WTC11 (cell line): Measurements from ENCODE around the gene AP4M1. TPM values are rescaled to one million over a fixed set of nuclear protein-coding genes. Genes with fewer than 3 reads are reported as not detected.

Experiments used
- ATAC-seq: fragments of 200-7000 bp; cut with Tn5 transposase; 2 replicates; pipeline ENCODE4 v1.10.0; 2021; ENCODE audit warnings: mild to moderate bottlenecking, moderate library complexity
- CTCF ChIA-PET: fragments of 300-600 bp; sonication (Branson Sonifier 250); formaldehyde crosslinking; loops from one replicate; lab custom pipeline; 2021; ENCODE audit warnings: antibody characterized with exemption; lab: Charles Lee
- POLR2A ChIA-PET: fragments of 350-600 bp; sonication (Branson Sonifier 250); formaldehyde crosslinking; loops from one replicate; lab custom pipeline; 2021; ENCODE audit warnings: antibody characterized with exemption; lab: Charles Lee
- DNase-seq: peaks from one replicate; pipeline ENCODE4 v3.0.0; 2021; ENCODE audit warnings: low spot score
- H3K27ac Mint-ChIP-seq: 2 replicates; pipeline ENCODE4 v1.8.0; 2021; ENCODE audit warnings: mixed read lengths
- H3K27me3 Mint-ChIP-seq: 2 replicates; pipeline ENCODE4 v1.8.0; 2021; ENCODE audit warnings: low read depth, mild to moderate bottlenecking, moderate library complexity, mixed read lengths
- H3K36me3 Mint-ChIP-seq: 2 replicates; pipeline ENCODE4 v1.8.0; 2021; ENCODE audit warnings: mixed read lengths
- H3K4me1 Mint-ChIP-seq: 2 replicates; pipeline ENCODE4 v1.8.0; 2022; ENCODE audit warnings: mixed read lengths
- H3K4me3 Mint-ChIP-seq: 2 replicates; pipeline ENCODE4 v1.8.0; 2021; ENCODE audit warnings: mild to moderate bottlenecking, moderate library complexity, mixed read lengths
- H3K9me3 Mint-ChIP-seq: 2 replicates; pipeline ENCODE4 v1.8.0; 2021; ENCODE audit warnings: mixed read lengths
- EMX1 ChIP-seq: fragments of 250-450 bp; sonication (Bioruptor Pico); IDR thresholded peaks from 2 replicates; pipeline ENCODE4 v1.8.0; 2021; ENCODE audit warnings: mild to moderate bottlenecking
- GRHL2 ChIP-seq: fragments of 250-450 bp; sonication (Bioruptor Pico); IDR thresholded peaks from 2 replicates; pipeline ENCODE4 v1.8.0; 2022; ENCODE audit warnings: mild to moderate bottlenecking, moderate library complexity; ENCODE audit not compliant: insufficient replicate concordance, severe bottlenecking
- JUN ChIP-seq: sonication (generic); formaldehyde crosslinking; IDR thresholded peaks from 2 replicates; pipeline ENCODE4 v1.8.0; 2023; ENCODE audit warnings: mild to moderate bottlenecking, missing genetic modification reagents
- NFATC4 ChIP-seq: fragments of 250-450 bp; sonication (Bioruptor Pico); IDR thresholded peaks from 2 replicates; pipeline ENCODE4 v1.9.0; 2021; ENCODE audit warnings: mild to moderate bottlenecking
- NFE2L1 ChIP-seq: sonication (generic); formaldehyde crosslinking; IDR thresholded peaks from 2 replicates; pipeline ENCODE4 v1.8.1; 2023; ENCODE audit warnings: missing genetic modification reagents
- PRRX2 ChIP-seq: fragments of 250-450 bp; sonication (Bioruptor Pico); IDR thresholded peaks from 2 replicates; pipeline ENCODE4 v1.8.0; 2021; ENCODE audit warnings: mild to moderate bottlenecking
- RELA ChIP-seq: sonication (generic); formaldehyde crosslinking; IDR thresholded peaks from 2 replicates; pipeline ENCODE4 v1.8.1; 2022; ENCODE audit warnings: missing genetic modification reagents, mild to moderate bottlenecking, borderline replicate concordance
- SMAD4 ChIP-seq: sonication (generic); formaldehyde crosslinking; IDR thresholded peaks from 2 replicates; pipeline ENCODE4 v1.8.0; 2022; ENCODE audit warnings: mild to moderate bottlenecking, missing genetic modification reagents
- TEAD1 ChIP-seq: sonication (generic); formaldehyde crosslinking; IDR thresholded peaks from 2 replicates; pipeline ENCODE4 v1.8.0; 2022; ENCODE audit warnings: mild to moderate bottlenecking, missing genetic modification reagents
- TP53 ChIP-seq: sonication (generic); formaldehyde crosslinking; IDR thresholded peaks from 2 replicates; pipeline ENCODE4 v1.8.1; 2023; ENCODE audit warnings: mild to moderate bottlenecking, missing genetic modification reagents
- ZNF138 ChIP-seq: sonication (generic); formaldehyde crosslinking; conservative IDR thresholded peaks from 2 replicates; pipeline ENCODE4 v1.8.1; 2022; ENCODE audit warnings: mild to moderate bottlenecking, moderate library complexity, missing genetic modification reagents
- ZNF263 ChIP-seq: sonication (generic); formaldehyde crosslinking; IDR thresholded peaks from 2 replicates; pipeline ENCODE4 v1.8.1; 2022; ENCODE audit warnings: low read depth, mild to moderate bottlenecking, moderate library complexity, missing genetic modification reagents
- ZNF423 ChIP-seq: fragments of 250-450 bp; sonication (Bioruptor Pico); IDR thresholded peaks from 2 replicates; pipeline ENCODE4 v2.1.2; 2022; ENCODE audit warnings: mild to moderate bottlenecking, moderate library complexity
- total RNA-seq: library from RNA; stranded (reverse); gene quantifications from 3 replicates; pipeline ENCODE4 v1.2.3, GENCODE V29; 2021
- TF ChIP-seq, protein P1 (sequence below): fragments of 200-600 bp; IDR thresholded peaks from 2 replicates; pipeline ENCODE4 v1.8.0; 2022; ENCODE audit warnings: antibody characterized with exemption
- TF ChIP-seq, protein P2 (sequence below): sonication (generic); formaldehyde crosslinking; IDR thresholded peaks from 2 replicates; pipeline ENCODE4 v1.8.0; 2022; ENCODE audit warnings: mild to moderate bottlenecking, missing genetic modification reagents
- TF ChIP-seq, protein P3 (sequence below): sonication (generic); formaldehyde crosslinking; conservative IDR thresholded peaks from 2 replicates; pipeline ENCODE4 v1.8.1; 2022; ENCODE audit warnings: mild to moderate bottlenecking, missing genetic modification reagents
- TF ChIP-seq, protein P4 (sequence below): fragments of 250-450 bp; sonication (Bioruptor Pico); conservative IDR thresholded peaks from 2 replicates; pipeline ENCODE4 v1.9.0; 2021; ENCODE audit warnings: mild to moderate bottlenecking
- TF ChIP-seq, protein P5 (sequence below): fragments of 250-450 bp; sonication (Bioruptor Pico); IDR thresholded peaks from 2 replicates; pipeline ENCODE4 v1.8.0; 2021; ENCODE audit warnings: mild to moderate bottlenecking
- TF ChIP-seq, protein P6 (sequence below): sonication (generic); formaldehyde crosslinking; IDR thresholded peaks from 2 replicates; pipeline ENCODE4 v1.8.1; 2022; ENCODE audit warnings: mild to moderate bottlenecking, missing genetic modification reagents, moderate library complexity, borderline replicate concordance
- TF ChIP-seq, protein P7 (sequence below): sonication (generic); formaldehyde crosslinking; IDR thresholded peaks from 2 replicates; pipeline ENCODE4 v1.8.0; 2022; ENCODE audit warnings: mild to moderate bottlenecking, missing genetic modification reagents
- TF ChIP-seq, protein P8 (sequence below): fragments of 250-450 bp; sonication (Bioruptor Pico); IDR thresholded peaks from 2 replicates; pipeline ENCODE4 v1.9.0; 2021; ENCODE audit warnings: mild to moderate bottlenecking
- TF ChIP-seq, protein P9 (sequence below): sonication (generic); formaldehyde crosslinking; IDR thresholded peaks from 2 replicates; pipeline ENCODE4 v1.8.0; 2023; ENCODE audit warnings: missing genetic modification reagents
- TF ChIP-seq, protein P10 (sequence below): sonication (generic); formaldehyde crosslinking; IDR thresholded peaks from 2 replicates; pipeline ENCODE4 v1.8.0; 2023; ENCODE audit warnings: missing genetic modification reagents, mild to moderate bottlenecking, borderline replicate concordance

The AP4M1 gene
- total RNA-seq, 1 experiment from 2014 or later = 18.0 TPM

DNA sequence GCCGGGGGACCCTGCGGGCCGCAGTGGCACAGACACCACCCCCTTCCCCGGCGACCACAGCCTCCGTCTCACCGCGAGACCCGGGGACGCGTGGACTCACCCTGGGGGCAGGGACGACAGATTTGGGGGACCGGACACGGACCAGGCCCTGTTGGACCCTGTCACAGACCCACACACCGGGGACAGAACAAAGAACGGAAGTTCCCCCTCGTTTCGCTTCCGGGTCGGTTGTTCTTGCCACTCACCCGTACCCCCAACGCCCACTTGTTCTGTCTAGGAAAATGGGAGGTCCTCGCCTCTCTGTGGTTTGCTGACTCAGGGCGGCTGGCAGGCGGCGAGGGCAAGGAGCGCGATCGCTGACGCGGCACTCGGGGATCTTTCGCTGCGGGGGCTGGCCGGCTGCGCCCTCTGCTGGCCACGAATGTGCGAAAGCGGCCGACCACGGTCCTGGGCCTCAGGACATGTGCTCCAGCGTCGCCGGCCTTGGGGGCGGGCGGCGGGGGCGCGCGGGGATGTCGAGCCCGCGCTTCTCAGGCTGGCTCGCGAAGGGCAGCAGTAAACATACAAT, 19.8 kb upstream of the AP4M1 start, which contains the start of gene ZNF3:
Gene ZNF3, minus strand, starts transcription at position 189 of the 568 bp plus-strand sequence. CDS start 4,366 bp downstream, outside the sequence.
- peak within 1 kb of the TSS; percentile 95 for H3K27ac Mint-ChIP-seq
- TF ChIP-seq TP53 (no peak), ZNF263 (CRISPR knock-in tag) (no peak), NFATC4 (CRISPR knock-in tag) (no peak), RELA (CRISPR knock-in tag) (0 out of 2 replicates have a peak, but pooled peaks have one; percentile 41), SMAD4 (CRISPR knock-in tag) (no peak), PRRX2 (no peak), TEAD1 (CRISPR knock-in tag) (peak; percentile 33; the same call in 1 of the 2 replicates), ZNF423 (CRISPR knock-in tag) (no peak), EMX1 (CRISPR knock-in tag) (no peak), NFE2L1 (CRISPR knock-in tag) (peak; percentile 91), GRHL2 (CRISPR knock-in tag) (no peak), JUN (0 out of 2 replicates have a peak, but pooled peaks have one; percentile 39), ZNF138 (CRISPR knock-in tag) (no peak)
- TF ChIP-seq, protein P1, sequence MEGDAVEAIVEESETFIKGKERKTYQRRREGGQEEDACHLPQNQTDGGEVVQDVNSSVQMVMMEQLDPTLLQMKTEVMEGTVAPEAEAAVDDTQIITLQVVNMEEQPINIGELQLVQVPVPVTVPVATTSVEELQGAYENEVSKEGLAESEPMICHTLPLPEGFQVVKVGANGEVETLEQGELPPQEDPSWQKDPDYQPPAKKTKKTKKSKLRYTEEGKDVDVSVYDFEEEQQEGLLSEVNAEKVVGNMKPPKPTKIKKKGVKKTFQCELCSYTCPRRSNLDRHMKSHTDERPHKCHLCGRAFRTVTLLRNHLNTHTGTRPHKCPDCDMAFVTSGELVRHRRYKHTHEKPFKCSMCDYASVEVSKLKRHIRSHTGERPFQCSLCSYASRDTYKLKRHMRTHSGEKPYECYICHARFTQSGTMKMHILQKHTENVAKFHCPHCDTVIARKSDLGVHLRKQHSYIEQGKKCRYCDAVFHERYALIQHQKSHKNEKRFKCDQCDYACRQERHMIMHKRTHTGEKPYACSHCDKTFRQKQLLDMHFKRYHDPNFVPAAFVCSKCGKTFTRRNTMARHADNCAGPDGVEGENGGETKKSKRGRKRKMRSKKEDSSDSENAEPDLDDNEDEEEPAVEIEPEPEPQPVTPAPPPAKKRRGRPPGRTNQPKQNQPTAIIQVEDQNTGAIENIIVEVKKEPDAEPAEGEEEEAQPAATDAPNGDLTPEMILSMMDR = peak; percentile 86
- TF ChIP-seq, protein P2, sequence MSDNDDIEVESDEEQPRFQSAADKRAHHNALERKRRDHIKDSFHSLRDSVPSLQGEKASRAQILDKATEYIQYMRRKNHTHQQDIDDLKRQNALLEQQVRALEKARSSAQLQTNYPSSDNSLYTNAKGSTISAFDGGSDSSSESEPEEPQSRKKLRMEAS (CRISPR knock-in tag) = peak; percentile 99
- TF ChIP-seq, protein P3, sequence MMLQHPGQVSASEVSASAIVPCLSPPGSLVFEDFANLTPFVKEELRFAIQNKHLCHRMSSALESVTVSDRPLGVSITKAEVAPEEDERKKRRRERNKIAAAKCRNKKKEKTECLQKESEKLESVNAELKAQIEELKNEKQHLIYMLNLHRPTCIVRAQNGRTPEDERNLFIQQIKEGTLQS (CRISPR knock-in tag) = no peak
- TF ChIP-seq, protein P4, sequence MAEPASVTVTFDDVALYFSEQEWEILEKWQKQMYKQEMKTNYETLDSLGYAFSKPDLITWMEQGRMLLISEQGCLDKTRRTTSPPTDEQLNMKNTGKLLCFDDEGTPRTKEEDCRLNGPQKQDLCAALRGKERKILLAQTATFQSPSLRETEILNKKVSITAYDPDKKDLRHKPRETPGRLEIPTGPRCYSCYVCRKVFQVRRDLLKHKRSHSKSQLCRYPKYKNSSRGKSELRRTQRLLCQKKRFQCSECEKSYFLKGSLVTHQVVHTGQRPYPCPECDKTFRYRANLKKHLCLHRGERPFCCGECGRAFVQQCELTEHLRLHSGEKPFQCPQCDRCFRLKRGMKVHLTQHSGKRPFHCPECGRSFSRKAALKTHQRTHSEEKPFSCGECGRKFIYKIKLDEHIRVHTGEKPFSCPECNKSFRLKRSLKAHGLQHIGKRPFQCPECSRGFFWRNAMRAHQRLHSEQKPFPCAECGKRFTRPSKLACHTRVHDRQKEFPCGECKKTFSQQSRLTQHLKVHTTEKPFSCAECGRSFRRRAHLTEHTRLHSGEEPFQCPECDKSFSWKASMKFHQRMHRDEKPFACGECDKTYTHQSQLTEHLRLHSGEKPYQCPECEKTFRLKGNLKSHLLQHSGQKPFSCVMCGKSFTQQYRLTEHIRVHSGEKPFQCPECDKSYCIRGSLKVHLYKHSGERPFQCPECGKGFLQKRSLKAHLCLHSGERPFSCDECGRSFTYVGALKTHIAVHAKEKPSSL (CRISPR knock-in tag) = no peak
- TF ChIP-seq, protein P5, sequence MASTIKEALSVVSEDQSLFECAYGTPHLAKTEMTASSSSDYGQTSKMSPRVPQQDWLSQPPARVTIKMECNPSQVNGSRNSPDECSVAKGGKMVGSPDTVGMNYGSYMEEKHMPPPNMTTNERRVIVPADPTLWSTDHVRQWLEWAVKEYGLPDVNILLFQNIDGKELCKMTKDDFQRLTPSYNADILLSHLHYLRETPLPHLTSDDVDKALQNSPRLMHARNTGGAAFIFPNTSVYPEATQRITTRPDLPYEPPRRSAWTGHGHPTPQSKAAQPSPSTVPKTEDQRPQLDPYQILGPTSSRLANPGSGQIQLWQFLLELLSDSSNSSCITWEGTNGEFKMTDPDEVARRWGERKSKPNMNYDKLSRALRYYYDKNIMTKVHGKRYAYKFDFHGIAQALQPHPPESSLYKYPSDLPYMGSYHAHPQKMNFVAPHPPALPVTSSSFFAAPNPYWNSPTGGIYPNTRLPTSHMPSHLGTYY (CRISPR knock-in tag) = no peak
- TF ChIP-seq, protein P6, sequence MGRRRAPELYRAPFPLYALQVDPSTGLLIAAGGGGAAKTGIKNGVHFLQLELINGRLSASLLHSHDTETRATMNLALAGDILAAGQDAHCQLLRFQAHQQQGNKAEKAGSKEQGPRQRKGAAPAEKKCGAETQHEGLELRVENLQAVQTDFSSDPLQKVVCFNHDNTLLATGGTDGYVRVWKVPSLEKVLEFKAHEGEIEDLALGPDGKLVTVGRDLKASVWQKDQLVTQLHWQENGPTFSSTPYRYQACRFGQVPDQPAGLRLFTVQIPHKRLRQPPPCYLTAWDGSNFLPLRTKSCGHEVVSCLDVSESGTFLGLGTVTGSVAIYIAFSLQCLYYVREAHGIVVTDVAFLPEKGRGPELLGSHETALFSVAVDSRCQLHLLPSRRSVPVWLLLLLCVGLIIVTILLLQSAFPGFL (CRISPR knock-in tag) = no peak
- TF ChIP-seq, protein P7, sequence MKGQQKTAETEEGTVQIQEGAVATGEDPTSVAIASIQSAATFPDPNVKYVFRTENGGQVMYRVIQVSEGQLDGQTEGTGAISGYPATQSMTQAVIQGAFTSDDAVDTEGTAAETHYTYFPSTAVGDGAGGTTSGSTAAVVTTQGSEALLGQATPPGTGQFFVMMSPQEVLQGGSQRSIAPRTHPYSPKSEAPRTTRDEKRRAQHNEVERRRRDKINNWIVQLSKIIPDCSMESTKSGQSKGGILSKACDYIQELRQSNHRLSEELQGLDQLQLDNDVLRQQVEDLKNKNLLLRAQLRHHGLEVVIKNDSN (CRISPR knock-in tag) = peak; percentile 54
- TF ChIP-seq, protein P8, sequence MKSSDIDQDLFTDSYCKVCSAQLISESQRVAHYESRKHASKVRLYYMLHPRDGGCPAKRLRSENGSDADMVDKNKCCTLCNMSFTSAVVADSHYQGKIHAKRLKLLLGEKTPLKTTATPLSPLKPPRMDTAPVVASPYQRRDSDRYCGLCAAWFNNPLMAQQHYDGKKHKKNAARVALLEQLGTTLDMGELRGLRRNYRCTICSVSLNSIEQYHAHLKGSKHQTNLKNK = no peak
- TF ChIP-seq, protein P9, sequence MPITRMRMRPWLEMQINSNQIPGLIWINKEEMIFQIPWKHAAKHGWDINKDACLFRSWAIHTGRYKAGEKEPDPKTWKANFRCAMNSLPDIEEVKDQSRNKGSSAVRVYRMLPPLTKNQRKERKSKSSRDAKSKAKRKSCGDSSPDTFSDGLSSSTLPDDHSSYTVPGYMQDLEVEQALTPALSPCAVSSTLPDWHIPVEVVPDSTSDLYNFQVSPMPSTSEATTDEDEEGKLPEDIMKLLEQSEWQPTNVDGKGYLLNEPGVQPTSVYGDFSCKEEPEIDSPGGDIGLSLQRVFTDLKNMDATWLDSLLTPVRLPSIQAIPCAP (CRISPR knock-in tag) = 0 out of 2 replicates have a peak, but pooled peaks have one; percentile 38
- TF ChIP-seq, protein P10, sequence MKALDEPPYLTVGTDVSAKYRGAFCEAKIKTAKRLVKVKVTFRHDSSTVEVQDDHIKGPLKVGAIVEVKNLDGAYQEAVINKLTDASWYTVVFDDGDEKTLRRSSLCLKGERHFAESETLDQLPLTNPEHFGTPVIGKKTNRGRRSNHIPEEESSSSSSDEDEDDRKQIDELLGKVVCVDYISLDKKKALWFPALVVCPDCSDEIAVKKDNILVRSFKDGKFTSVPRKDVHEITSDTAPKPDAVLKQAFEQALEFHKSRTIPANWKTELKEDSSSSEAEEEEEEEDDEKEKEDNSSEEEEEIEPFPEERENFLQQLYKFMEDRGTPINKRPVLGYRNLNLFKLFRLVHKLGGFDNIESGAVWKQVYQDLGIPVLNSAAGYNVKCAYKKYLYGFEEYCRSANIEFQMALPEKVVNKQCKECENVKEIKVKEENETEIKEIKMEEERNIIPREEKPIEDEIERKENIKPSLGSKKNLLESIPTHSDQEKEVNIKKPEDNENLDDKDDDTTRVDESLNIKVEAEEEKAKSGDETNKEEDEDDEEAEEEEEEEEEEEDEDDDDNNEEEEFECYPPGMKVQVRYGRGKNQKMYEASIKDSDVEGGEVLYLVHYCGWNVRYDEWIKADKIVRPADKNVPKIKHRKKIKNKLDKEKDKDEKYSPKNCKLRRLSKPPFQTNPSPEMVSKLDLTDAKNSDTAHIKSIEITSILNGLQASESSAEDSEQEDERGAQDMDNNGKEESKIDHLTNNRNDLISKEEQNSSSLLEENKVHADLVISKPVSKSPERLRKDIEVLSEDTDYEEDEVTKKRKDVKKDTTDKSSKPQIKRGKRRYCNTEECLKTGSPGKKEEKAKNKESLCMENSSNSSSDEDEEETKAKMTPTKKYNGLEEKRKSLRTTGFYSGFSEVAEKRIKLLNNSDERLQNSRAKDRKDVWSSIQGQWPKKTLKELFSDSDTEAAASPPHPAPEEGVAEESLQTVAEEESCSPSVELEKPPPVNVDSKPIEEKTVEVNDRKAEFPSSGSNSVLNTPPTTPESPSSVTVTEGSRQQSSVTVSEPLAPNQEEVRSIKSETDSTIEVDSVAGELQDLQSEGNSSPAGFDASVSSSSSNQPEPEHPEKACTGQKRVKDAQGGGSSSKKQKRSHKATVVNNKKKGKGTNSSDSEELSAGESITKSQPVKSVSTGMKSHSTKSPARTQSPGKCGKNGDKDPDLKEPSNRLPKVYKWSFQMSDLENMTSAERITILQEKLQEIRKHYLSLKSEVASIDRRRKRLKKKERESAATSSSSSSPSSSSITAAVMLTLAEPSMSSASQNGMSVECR (CRISPR knock-in tag) = peak; percentile 69

More for the DNA sequence above, 19.8 kb upstream of the AP4M1 start, which contains the start of gene ZNF3:
- peak; percentile 86 for ATAC-seq
- Mint-ChIP-seq H3K36me3 (peaks cover 36% of the 10 kb centered on the region), H3K4me1 (peaks cover 23% of the 10 kb centered on the region), H3K27me3 (no peaks in the 10 kb centered on the region; the same call in 1 of the 2 replicates), H3K4me3 (peak within 1 kb of the TSS; percentile 98), H3K9me3 (peaks cover 5% of the 10 kb centered on the region; the same call in 1 of the 2 replicates)
- ChIA-PET POLR2A (interaction anchor here (1.1 to 3.7 kb wide), 4 partner anchors 9 to 49 kb away, joined by 3 to 56 read pairs (median 4); partner anchors contain the start of genes AP4M1 and MCM7), CTCF (interaction anchor here (1.1 to 1.9 kb wide), 8 partner anchors 20 to 168 kb away, joined by 3 to 23 read pairs (median 8); partner anchors contain the start of genes AP4M1, MBLAC1, MCM7 and ZKSCAN1)
- peak; percentile 98 for DNase-seq
